H7 (cell line): ENCODE measurements around the gene NKAP. TPM values are rescaled to one million over a fixed set of nuclear protein-coding genes. Genes with fewer than 3 reads are reported as not detected.
"Not testable (repeated sequence)": the region's sequence is repeated elsewhere in the genome, so short reads cannot be mapped to it uniquely, and the experiment has no call there.

Experiments used
- DNase-seq: peaks from one replicate; pipeline ENCODE4 v3.0.0; 2012
- H3K27me3 ChIP-seq: 2 replicates; pipeline ENCODE4 v1.6.0; 2011; ENCODE audit warnings: mild to moderate bottlenecking, low read length; ENCODE audit not compliant: control insufficient read depth, insufficient read depth
- H3K36me3 ChIP-seq: replicated peaks from 2 replicates; pipeline ENCODE4 v1.5.1; 2011; ENCODE audit warnings: low read length; ENCODE audit not compliant: control insufficient read depth, insufficient read depth
- H3K4me3 ChIP-seq: 2 replicates; pipeline ENCODE4 v1.5.1; 2011; ENCODE audit warnings: low read depth, mild to moderate bottlenecking, control low read depth, low read length, moderate library complexity; ENCODE audit not compliant: insufficient read depth
- total RNA-seq: library from RNA; depleted of rRNA; stranded (reverse); fragments of >200 nt; shearing (Covaris generic); gene quantifications from 2 replicates; pipeline ENCODE4 v1.2.3, GENCODE V29; 2014; rRNA removed

The NKAP gene
- 4.8 and 5.5 TPM in 2 replicates for total RNA-seq

GRCh38 chrX:119943185-119943988 lies at the start of gene NKAP:
NKAP (minus strand) TSS chrX:119943751; CDS start chrX:119943605, 146 bp downstream.
- DNase-seq, result peak; percentile 79
- Histone ChIP-seq H3K4me3 (peak within 1 kb of the TSS; percentile 78), H3K36me3 (no peaks in the 10 kb centered on the region), H3K27me3 (no peaks in the 10 kb centered on the region)

GRCh38 chrX:119991005-119991787 lies 47.6 kb upstream of the NKAP start:
- H3K27me3 ChIP-seq, result peaks cover 91% of the 10 kb centered on the region
- no peaks in the 10 kb centered on the region for H3K36me3 ChIP-seq
- DNase-seq, result peak; percentile 58
- H3K4me3 ChIP-seq, result peak overlapping the region; percentile 37

GRCh38 chrX:119990556-119991004 lies 47.0 kb upstream of the NKAP start:
- Histone ChIP-seq H3K36me3 (no peaks in the 10 kb centered on the region), H3K4me3 (peak overlapping the region; percentile 37), H3K27me3 (peaks cover 85% of the 10 kb centered on the region)
- DNase-seq, result peak; percentile 40

GRCh38 chrX:119989905-119990555 lies 46.5 kb upstream of the NKAP start:
- DNase-seq, result peak; percentile 38
- peak overlapping the region; percentile 37; the same call in 1 of the 2 replicates for H3K4me3 ChIP-seq
- no peaks in the 10 kb centered on the region for H3K36me3 ChIP-seq
- peaks cover 82% of the 10 kb centered on the region for H3K27me3 ChIP-seq

GRCh38 chrX:119986203-119986602 lies 42.7 kb upstream of the NKAP start:
- no peaks in the 10 kb centered on the region for H3K36me3 ChIP-seq
- peaks cover 44% of the 10 kb centered on the region for H3K27me3 ChIP-seq
- H3K4me3 ChIP-seq, result no peak overlapping the region
- DNase-seq, result no peak

GRCh38 chrX:119984652-119985051 lies 41.1 kb upstream of the NKAP start:
- H3K27me3 ChIP-seq, result peaks cover 28% of the 10 kb centered on the region
- no peak overlapping the region for H3K4me3 ChIP-seq
- no peaks in the 10 kb centered on the region for H3K36me3 ChIP-seq
- no peak for DNase-seq

- Histone ChIP-seq H3K36me3 (no peaks in the 10 kb centered on the region), H3K27me3 (peaks cover 21% of the 10 kb centered on the region), H3K4me3 (no peak overlapping the region)
- DNase-seq, result no peak
Observed at GRCh38 chrX:119983494-119983893, 39.9 kb upstream of the NKAP start.

GRCh38 chrX:119982145-119982544 lies 38.6 kb upstream of the NKAP start:
- Histone ChIP-seq H3K36me3 (no peaks in the 10 kb centered on the region), H3K4me3 (no peak overlapping the region), H3K27me3 (peaks cover 9% of the 10 kb centered on the region)
- no peak for DNase-seq

GRCh38 chrX:119981286-119982070 lies 37.9 kb upstream of the NKAP start:
- H3K27me3 ChIP-seq, result peaks cover 5% of the 10 kb centered on the region
- peak; percentile 51 for DNase-seq
- no peak overlapping the region for H3K4me3 ChIP-seq
- no peaks in the 10 kb centered on the region for H3K36me3 ChIP-seq

GRCh38 chrX:119977172-119977571 lies 33.6 kb upstream of the NKAP start:
- not testable (repeated sequence) for H3K27me3 ChIP-seq, DNase-seq, H3K36me3 ChIP-seq, H3K4me3 ChIP-seq

- Histone ChIP-seq H3K36me3 (no peaks in the 10 kb centered on the region), H3K4me3 (no peak overlapping the region), H3K27me3 (no peaks in the 10 kb centered on the region)
- DNase-seq, result no peak
Observed at GRCh38 chrX:119971184-119971583, 27.6 kb upstream of the NKAP start.

- H3K4me3 ChIP-seq, result no peak overlapping the region
- DNase-seq, result no peak
- H3K36me3 ChIP-seq, result no peaks in the 10 kb centered on the region
- no peaks in the 10 kb centered on the region for H3K27me3 ChIP-seq
Observed at GRCh38 chrX:119970574-119970973, 27.0 kb upstream of the NKAP start.

GRCh38 chrX:119966837-119967236 lies 23.3 kb upstream of the NKAP start:
- not testable (repeated sequence) for H3K36me3 ChIP-seq, H3K27me3 ChIP-seq, DNase-seq, H3K4me3 ChIP-seq

- DNase-seq, result no peak
- Histone ChIP-seq H3K4me3 (no peak overlapping the region), H3K36me3 (no peaks in the 10 kb centered on the region), H3K27me3 (no peaks in the 10 kb centered on the region)
Observed at GRCh38 chrX:119960625-119961024, 17.1 kb upstream of the NKAP start.
